K562 (cell line): ENCODE data around the gene GNS.

Experiments used
- ARID1B ChIP-seq: fragments of 450-650 bp; IDR thresholded peaks from 2 replicates; pipeline ENCODE4 v1.6.1; 2016; ENCODE audit warnings: antibody characterized with exemption, mild to moderate bottlenecking, inconsistent platforms
- ELF1 ChIP-seq: fragments of 200-800 bp; sonication (Bioruptor generic); IDR thresholded peaks from 2 replicates; pipeline ENCODE4 v1.6.1; 2016; ENCODE audit warnings: missing genetic modification characterization, missing compliant biosample characterization
- FOXJ3 ChIP-seq: sonication (generic); formaldehyde crosslinking; IDR thresholded peaks from 2 replicates; pipeline ENCODE4 v1.4.0; 2020; ENCODE audit warnings: mild to moderate bottlenecking, missing genetic modification reagents
- KAT7 ChIP-seq: sonication (generic); formaldehyde crosslinking; IDR thresholded peaks from 2 replicates; pipeline ENCODE4 v1.8.0; 2022; ENCODE audit warnings: missing genetic modification reagents, mild to moderate bottlenecking, borderline replicate concordance
- RAD51 ChIP-seq: fragments of 450-650 bp; IDR thresholded peaks from 2 replicates; pipeline ENCODE4 v1.7.1; 2016; ENCODE audit warnings: low read depth, mild to moderate bottlenecking, borderline replicate concordance
- SOX6 ChIP-seq: fragments of 450-650 bp; IDR thresholded peaks from 2 replicates; pipeline ENCODE4 v1.6.1; 2014; ENCODE audit warnings: mild to moderate bottlenecking
- SP2 ChIP-seq: IDR thresholded peaks from 2 replicates; pipeline ENCODE4 v1.6.1; 2011; ENCODE audit warnings: mild to moderate bottlenecking, low read depth, low read length, moderate library complexity; ENCODE audit not compliant: poor library complexity, severe bottlenecking; ENCODE audit errors: extremely low read depth
- SRF ChIP-seq, 2 experiments: fragments of 250-450, 450-650 bp in 1 of 2; sonication (Bioruptor Pico) in 1 of 2; sonication (generic) in 1 of 2; formaldehyde crosslinking; IDR thresholded peaks; 2 replicates each; pipeline versions ENCODE4 v1.5.0 to v1.5.1; 2020 to 2022; ENCODE audit warnings: mild to moderate bottlenecking in 1 of 2, missing genetic modification reagents in 1 of 2
- STAG1 ChIP-seq: sonication (generic); formaldehyde crosslinking; IDR thresholded peaks from 2 replicates; pipeline ENCODE4 v1.5.0; 2020; ENCODE audit warnings: missing genetic modification reagents, borderline replicate concordance
- ZBTB7A ChIP-seq: IDR thresholded peaks from 2 replicates; pipeline ENCODE4 v1.6.1; 2011; ENCODE audit warnings: low read depth, mild to moderate bottlenecking, low read length, moderate library complexity, borderline replicate concordance; ENCODE audit not compliant: control insufficient read depth
- ZNF316 ChIP-seq: fragments of 450-650 bp; IDR thresholded peaks from 2 replicates; pipeline ENCODE4 v1.6.1; 2016
- TF ChIP-seq, protein P1 (sequence below), 2 experiments: fragments of 450-650 bp; formaldehyde crosslinking in 1 of 2; IDR thresholded peaks; 2 replicates each; pipeline versions ENCODE4 v1.4.0 to v1.6.1; 2014 to 2020; ENCODE audit warnings: mild to moderate bottlenecking in 2 of 2, borderline replicate concordance in 1 of 2, low read depth in 1 of 2
- TF ChIP-seq, protein P2 (sequence below): fragments of 450-650 bp; IDR thresholded peaks from 2 replicates; pipeline ENCODE4 v1.6.1; 2018; ENCODE audit not compliant: partially characterized antibody

DNA sequence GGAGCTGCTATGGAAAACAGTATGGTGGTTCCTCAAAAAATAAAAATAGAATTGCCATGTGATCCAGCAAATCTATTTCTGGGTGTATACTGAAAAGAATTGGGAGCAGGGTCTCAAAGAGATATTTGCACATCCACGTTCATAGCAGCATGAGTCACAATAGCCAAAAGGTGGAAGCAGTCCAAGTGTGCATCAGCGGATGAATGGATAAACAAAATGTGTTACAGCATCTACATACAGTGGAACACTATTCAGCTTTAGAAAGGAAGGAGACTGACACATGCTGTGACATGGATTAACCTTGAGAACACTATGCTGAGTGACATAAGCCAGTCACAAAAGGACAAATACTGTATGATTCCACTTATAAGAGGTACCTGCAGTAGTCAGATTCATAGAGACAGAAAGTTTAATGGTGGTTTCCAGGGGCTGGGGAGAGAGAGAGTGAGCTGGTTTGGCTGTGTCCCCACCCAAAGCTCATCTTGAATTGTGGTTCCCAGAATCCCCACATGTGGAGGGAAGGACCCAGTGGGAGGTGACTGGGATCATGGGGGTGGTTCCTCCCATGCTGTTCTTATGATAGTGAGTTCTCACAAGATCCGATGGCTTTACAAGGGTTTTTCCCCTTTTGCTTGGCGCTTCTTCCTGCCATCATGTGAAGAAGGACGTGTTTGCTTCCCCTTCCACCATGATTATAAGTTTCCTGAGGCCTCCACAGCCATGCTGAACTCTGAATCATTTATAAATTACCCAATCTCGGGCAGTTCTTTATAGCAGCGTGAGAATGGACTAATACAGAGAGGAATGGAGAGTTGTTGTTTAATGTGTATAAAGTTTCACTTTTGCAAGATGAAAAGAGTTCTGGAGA, 47.6 kb upstream of the GNS start:
- TF ChIP-seq, protein P1, sequence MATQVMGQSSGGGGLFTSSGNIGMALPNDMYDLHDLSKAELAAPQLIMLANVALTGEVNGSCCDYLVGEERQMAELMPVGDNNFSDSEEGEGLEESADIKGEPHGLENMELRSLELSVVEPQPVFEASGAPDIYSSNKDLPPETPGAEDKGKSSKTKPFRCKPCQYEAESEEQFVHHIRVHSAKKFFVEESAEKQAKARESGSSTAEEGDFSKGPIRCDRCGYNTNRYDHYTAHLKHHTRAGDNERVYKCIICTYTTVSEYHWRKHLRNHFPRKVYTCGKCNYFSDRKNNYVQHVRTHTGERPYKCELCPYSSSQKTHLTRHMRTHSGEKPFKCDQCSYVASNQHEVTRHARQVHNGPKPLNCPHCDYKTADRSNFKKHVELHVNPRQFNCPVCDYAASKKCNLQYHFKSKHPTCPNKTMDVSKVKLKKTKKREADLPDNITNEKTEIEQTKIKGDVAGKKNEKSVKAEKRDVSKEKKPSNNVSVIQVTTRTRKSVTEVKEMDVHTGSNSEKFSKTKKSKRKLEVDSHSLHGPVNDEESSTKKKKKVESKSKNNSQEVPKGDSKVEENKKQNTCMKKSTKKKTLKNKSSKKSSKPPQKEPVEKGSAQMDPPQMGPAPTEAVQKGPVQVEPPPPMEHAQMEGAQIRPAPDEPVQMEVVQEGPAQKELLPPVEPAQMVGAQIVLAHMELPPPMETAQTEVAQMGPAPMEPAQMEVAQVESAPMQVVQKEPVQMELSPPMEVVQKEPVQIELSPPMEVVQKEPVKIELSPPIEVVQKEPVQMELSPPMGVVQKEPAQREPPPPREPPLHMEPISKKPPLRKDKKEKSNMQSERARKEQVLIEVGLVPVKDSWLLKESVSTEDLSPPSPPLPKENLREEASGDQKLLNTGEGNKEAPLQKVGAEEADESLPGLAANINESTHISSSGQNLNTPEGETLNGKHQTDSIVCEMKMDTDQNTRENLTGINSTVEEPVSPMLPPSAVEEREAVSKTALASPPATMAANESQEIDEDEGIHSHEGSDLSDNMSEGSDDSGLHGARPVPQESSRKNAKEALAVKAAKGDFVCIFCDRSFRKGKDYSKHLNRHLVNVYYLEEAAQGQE (IDR thresholded peaks at IDR 0.05; ENCODE audit: borderline replicate concordance): no peak
- TF ChIP-seq, protein P1 (CRISPR knock-in tag; IDR thresholded peaks at IDR 0.05; ENCODE audit: low read depth): no peak
- no peak for TF ChIP-seq ELF1 (tag)
- TF ChIP-seq ARID1B: no peak
- no peak for TF ChIP-seq KAT7 (CRISPR knock-in tag)
- TF ChIP-seq RAD51: no peak
- no peak for TF ChIP-seq ZBTB7A
- no peak for TF ChIP-seq SRF (CRISPR knock-in tag; IDR thresholded peaks at IDR 0.05)
- no peak for TF ChIP-seq STAG1
- TF ChIP-seq, protein P2, sequence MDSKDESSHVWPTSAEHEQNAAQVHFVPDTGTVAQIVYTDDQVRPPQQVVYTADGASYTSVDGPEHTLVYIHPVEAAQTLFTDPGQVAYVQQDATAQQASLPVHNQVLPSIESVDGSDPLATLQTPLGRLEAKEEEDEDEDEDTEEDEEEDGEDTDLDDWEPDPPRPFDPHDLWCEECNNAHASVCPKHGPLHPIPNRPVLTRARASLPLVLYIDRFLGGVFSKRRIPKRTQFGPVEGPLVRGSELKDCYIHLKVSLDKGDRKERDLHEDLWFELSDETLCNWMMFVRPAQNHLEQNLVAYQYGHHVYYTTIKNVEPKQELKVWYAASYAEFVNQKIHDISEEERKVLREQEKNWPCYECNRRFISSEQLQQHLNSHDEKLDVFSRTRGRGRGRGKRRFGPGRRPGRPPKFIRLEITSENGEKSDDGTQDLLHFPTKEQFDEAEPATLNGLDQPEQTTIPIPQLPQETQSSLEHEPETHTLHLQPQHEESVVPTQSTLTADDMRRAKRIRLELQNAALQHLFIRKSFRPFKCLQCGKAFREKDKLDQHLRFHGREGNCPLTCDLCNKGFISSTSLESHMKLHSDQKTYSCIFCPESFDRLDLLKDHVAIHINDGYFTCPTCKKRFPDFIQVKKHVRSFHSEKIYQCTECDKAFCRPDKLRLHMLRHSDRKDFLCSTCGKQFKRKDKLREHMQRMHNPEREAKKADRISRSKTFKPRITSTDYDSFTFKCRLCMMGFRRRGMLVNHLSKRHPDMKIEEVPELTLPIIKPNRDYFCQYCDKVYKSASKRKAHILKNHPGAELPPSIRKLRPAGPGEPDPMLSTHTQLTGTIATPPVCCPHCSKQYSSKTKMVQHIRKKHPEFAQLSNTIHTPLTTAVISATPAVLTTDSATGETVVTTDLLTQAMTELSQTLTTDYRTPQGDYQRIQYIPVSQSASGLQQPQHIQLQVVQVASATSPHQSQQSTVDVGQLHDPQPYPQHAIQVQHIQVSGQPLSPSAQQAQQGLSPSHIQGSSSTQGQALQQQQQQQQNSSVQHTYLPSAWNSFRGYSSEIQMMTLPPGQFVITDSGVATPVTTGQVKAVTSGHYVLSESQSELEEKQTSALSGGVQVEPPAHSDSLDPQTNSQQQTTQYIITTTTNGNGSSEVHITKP: no peak
- no peak for TF ChIP-seq FOXJ3 (CRISPR knock-in tag)
- TF ChIP-seq SP2: no peak
- TF ChIP-seq SOX6: no peak
- TF ChIP-seq ZNF316: no peak
